OCI-LY7 (cell line): Measurements from ENCODE around the gene RPS6KL1. TPM values are rescaled to one million over a fixed set of nuclear protein-coding genes. Genes with fewer than 3 reads are reported as not detected.
"Not testable (repeated sequence)": the region's sequence is repeated elsewhere in the genome, so short reads cannot be mapped to it uniquely, and the experiment has no call there.

Experiments
- BruUV-seq: library from RNA; stranded (reverse); fragments of 400-500 nt; replicated peaks from 2 replicates; lab custom pipeline; 2021; lab: Mats Ljungman, UMichigan
- CTCF ChIA-PET: fragments of 300-600 bp; sonication (Branson Sonifier 250); formaldehyde crosslinking; loops from one replicate; lab custom pipeline; 2022; ENCODE audit warnings: antibody characterized with exemption; ENCODE audit not compliant: unreplicated experiment; lab: Charles Lee
- POLR2A ChIA-PET: fragments of 300-600 bp; sonication (Branson Sonifier 250); formaldehyde crosslinking; loops from one replicate; lab custom pipeline; 2022; ENCODE audit warnings: antibody characterized with exemption; lab: Charles Lee
- DNase-seq: peaks from one replicate; pipeline ENCODE4 v3.0.0-alpha.2; 2015; ENCODE audit warnings: low spot score
- H2AFZ ChIP-seq: fragments of 200-600 bp; sonication (generic), shearing (Covaris generic); 2 replicates; pipeline ENCODE4 v1.6.1; 2014; ENCODE audit warnings: mild to moderate bottlenecking, antibody characterized with exemption, low read length, moderate library complexity
- H3K27ac ChIP-seq: fragments of 200-600 bp; sonication (generic); 2 replicates; pipeline ENCODE4 v1.5.1; 2014; ENCODE audit warnings: mixed run types, low read depth, mild to moderate bottlenecking, moderate library complexity, low read length, inconsistent platforms; ENCODE audit not compliant: poor library complexity, severe bottlenecking
- H3K36me3 ChIP-seq: fragments of 200-600 bp; sonication (generic); 2 replicates; pipeline ENCODE4 v1.6.1; 2014; ENCODE audit warnings: mild to moderate bottlenecking, antibody characterized with exemption, low read length, moderate library complexity, mixed read lengths; ENCODE audit not compliant: insufficient read depth
- H3K4me1 ChIP-seq: fragments of 200-600 bp; sonication (generic); 2 replicates; pipeline ENCODE4 v1.5.1; 2014; ENCODE audit warnings: mild to moderate bottlenecking, low read length; ENCODE audit not compliant: insufficient read depth, poor library complexity, severe bottlenecking
- H3K4me2 ChIP-seq: fragments of 200-600 bp; sonication (generic); 2 replicates; pipeline ENCODE4 v1.6.1; 2014; ENCODE audit warnings: mild to moderate bottlenecking, low read length
- H3K4me3 ChIP-seq: fragments of 200-600 bp; sonication (generic); 2 replicates; pipeline ENCODE4 v1.5.1; 2014; ENCODE audit warnings: mild to moderate bottlenecking, low read depth, low read length; ENCODE audit not compliant: poor library complexity, severe bottlenecking
- H3K79me2 ChIP-seq: fragments of 200-600 bp; sonication (generic); 2 replicates; pipeline ENCODE4 v1.6.1; 2016; ENCODE audit warnings: low read depth, mild to moderate bottlenecking, low read length, moderate library complexity, mixed read lengths; ENCODE audit not compliant: insufficient read depth
- H3K9me2 ChIP-seq: fragments of 200-600 bp; sonication (generic); 2 replicates; pipeline ENCODE4 v1.6.1; 2016; ENCODE audit warnings: mild to moderate bottlenecking, low read length, mixed read lengths; ENCODE audit not compliant: insufficient read depth
- H3K9me3 ChIP-seq: fragments of 200-600 bp; sonication (generic); 2 replicates; pipeline ENCODE4 v1.6.1; 2014; ENCODE audit warnings: mild to moderate bottlenecking, mixed run types, low read length, mixed read lengths
- H4K20me1 ChIP-seq: fragments of 200-600 bp; sonication (generic); 2 replicates; pipeline ENCODE4 v1.6.1; 2014; ENCODE audit warnings: mild to moderate bottlenecking, antibody characterized with exemption, low read length, moderate library complexity, mixed read lengths; ENCODE audit not compliant: insufficient read depth
- EZH2phosphoT487 ChIP-seq: fragments of 200-600 bp; sonication (generic); IDR thresholded peaks from 2 replicates; pipeline ENCODE4 v1.6.1; 2018; ENCODE audit warnings: low read depth, borderline replicate concordance, mild to moderate bottlenecking, mixed run types, antibody characterized with exemption, low read length, moderate library complexity, mixed read lengths
- intact Hi-C: fragments of 100-400 bp; cut with micrococcal nuclease; formaldehyde crosslinking; loops from one replicate; pipeline ENCODE4 v1.10.0; 2022; ENCODE audit not compliant: unreplicated experiment
- total RNA-seq, 2 experiments: library from RNA; depleted of rRNA in 1 of 2; stranded (reverse); fragments of >200 nt in 1 of 2; shearing (Covaris generic) in 1 of 2; gene quantifications; 2 replicates each; pipeline ENCODE4 v1.2.3, GENCODE V29; 2014 to 2022
- TF ChIP-seq, protein P1 (sequence below): fragments of 200-600 bp; sonication (generic); conservative IDR thresholded peaks from 2 replicates; pipeline ENCODE4 v1.5.1; 2014; ENCODE audit warnings: mild to moderate bottlenecking, antibody characterized with exemption, low read length, moderate library complexity, mixed read lengths

Gene RPS6KL1
- total RNA-seq, 2 experiments from 2014 or later: 6.1 to 15.3 TPM

DNA sequence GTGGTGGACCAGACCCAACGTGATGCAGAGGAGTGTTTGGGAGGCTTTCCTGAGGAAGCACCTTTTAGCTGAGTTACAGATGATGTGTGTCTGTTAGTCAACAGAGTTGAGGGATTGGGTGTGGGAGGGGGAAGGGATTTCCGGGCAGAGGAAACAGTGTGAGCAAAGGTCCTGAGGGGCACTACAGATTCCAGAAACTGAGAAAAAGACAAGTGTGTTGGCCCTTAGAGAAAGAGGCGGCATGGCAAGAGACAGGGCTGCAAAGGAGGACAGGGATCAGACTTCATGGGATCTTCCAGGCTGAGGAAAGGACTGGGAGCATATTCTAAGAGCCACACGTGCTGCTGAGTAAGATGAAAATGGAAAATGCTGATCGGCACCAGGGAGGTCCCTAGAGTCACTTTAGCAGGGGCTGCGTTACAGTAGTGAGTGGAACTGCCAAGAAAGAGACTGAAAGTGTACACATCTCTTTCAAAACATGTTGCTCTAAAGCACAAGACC is 9.4 kb upstream of the RPS6KL1 start:
- TF ChIP-seq, protein P1, sequence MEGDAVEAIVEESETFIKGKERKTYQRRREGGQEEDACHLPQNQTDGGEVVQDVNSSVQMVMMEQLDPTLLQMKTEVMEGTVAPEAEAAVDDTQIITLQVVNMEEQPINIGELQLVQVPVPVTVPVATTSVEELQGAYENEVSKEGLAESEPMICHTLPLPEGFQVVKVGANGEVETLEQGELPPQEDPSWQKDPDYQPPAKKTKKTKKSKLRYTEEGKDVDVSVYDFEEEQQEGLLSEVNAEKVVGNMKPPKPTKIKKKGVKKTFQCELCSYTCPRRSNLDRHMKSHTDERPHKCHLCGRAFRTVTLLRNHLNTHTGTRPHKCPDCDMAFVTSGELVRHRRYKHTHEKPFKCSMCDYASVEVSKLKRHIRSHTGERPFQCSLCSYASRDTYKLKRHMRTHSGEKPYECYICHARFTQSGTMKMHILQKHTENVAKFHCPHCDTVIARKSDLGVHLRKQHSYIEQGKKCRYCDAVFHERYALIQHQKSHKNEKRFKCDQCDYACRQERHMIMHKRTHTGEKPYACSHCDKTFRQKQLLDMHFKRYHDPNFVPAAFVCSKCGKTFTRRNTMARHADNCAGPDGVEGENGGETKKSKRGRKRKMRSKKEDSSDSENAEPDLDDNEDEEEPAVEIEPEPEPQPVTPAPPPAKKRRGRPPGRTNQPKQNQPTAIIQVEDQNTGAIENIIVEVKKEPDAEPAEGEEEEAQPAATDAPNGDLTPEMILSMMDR: no peak
- no peak for TF ChIP-seq EZH2phosphoT487
- POLR2A ChIA-PET: interaction anchor here (1.7 kb wide), 1 partner anchor 10 kb away, joined by 8 read pairs; no protein-coding TSS in a partner anchor
- CTCF ChIA-PET: no interaction called here
- BruUV-seq: no TSS peak
- Histone ChIP-seq H2AFZ (peak overlapping the region; percentile 55; the same call in 1 of the 2 replicates), H4K20me1 (no peaks in the 10 kb centered on the region), H3K4me1 (peaks cover 8% of the 10 kb centered on the region), H3K27ac (no peak overlapping the region), H3K9me3 (no peaks in the 10 kb centered on the region), H3K4me2 (peak overlapping the region; percentile 24; the same call in 1 of the 2 replicates), H3K79me2 (no peaks in the 10 kb centered on the region), H3K9me2 (no peaks in the 10 kb centered on the region), H3K4me3 (no peak overlapping the region), H3K36me3 (no peaks in the 10 kb centered on the region)
- no peak for DNase-seq
- intact Hi-C loops: no loop called here

DNA sequence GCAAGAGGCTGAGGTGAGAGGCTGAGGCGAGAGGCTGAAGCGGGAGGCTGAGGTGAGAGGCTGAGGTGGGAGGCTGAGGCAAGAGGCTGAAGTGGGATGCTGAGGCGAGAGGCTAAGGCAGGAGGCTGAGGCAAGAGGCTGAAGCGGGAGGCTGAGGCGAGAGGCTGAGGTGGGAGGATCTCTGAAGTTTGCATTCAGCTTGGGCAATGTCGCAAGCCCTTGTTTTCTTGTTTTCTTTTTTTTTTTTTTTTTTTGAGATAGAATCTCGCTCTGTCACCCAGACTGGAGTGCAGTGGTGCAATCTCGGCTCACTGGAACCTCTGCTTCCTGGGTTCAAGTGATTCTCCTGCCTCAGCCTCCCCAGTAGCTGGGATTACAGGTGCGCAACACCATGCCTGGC is 8.7 kb upstream of the RPS6KL1 start:
- POLR2A ChIA-PET: interaction anchor here (0.6 to 1.7 kb wide), 5 partner anchors 9 to 92 kb away, joined by 3 to 8 read pairs (median 7); partner anchors contain the start of gene RPS6KL1
- DNase-seq, H4K20me1 ChIP-seq, intact Hi-C loops, H3K27ac ChIP-seq, H3K9me3 ChIP-seq, H3K4me3 ChIP-seq, H3K9me2 ChIP-seq, H3K4me1 ChIP-seq, H3K36me3 ChIP-seq, H3K4me2 ChIP-seq, H3K79me2 ChIP-seq, BruUV-seq, H2AFZ ChIP-seq: not testable (repeated sequence)
- CTCF ChIA-PET: interaction anchor here (1.1 kb wide), 1 partner anchor 10 kb away, joined by 3 read pairs; no protein-coding TSS in a partner anchor

DNA sequence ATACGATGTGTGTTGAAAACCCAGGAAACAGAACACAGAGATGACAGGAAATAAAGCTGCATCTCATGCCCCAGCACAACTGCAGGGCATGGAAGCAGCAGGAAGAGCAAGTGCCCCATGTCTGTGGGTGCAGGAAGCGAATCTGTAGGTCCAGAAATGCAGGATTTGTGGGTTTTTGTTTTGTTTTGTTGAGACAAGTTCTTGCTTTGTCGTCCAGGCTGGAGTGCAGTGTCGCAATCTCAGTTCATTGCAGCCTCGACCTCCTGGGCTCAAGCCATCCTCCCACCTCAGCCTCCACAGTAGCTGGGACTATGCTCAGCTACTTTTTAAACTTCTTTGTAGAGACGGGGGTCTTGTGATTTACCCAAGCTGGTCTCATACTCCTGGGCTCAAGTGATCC is 6.2 kb upstream of the RPS6KL1 start:
- Histone ChIP-seq H3K4me2 (no peak overlapping the region), H2AFZ (no peak overlapping the region), H3K9me2 (no peaks in the 10 kb centered on the region), H3K36me3 (no peaks in the 10 kb centered on the region), H3K79me2 (no peaks in the 10 kb centered on the region), H3K9me3 (no peaks in the 10 kb centered on the region), H3K4me1 (peaks cover 8% of the 10 kb centered on the region), H4K20me1 (no peaks in the 10 kb centered on the region), H3K4me3 (no peak overlapping the region), H3K27ac (no peak overlapping the region)
- DNase-seq: no peak
- ChIA-PET CTCF (no interaction called here), POLR2A (interaction anchor here (1.6 kb wide), 1 partner anchor 12 kb away, joined by 4 read pairs; no protein-coding TSS in a partner anchor)
- TF ChIP-seq, protein P1: no peak
- no peak for TF ChIP-seq EZH2phosphoT487
- intact Hi-C loops: no loop called here
- no TSS peak for BruUV-seq
